Gastroesophageal sphincter (tissue), 4 donors: Measurements from ENCODE around the gene FAM89A. TPM values are rescaled to one million over a fixed set of nuclear protein-coding genes. Genes with fewer than 3 reads are reported as not detected.

Experiments used
- ATAC-seq: fragments of 150-250 bp; one replicate; pipeline ENCODE4 v1.9.1; 2016; ENCODE audit warnings: mild to moderate bottlenecking, moderate library complexity
- H3K27ac ChIP-seq, 4 donors: fragments of 200-600 bp; sonication (generic) in 3 of 4; 1 replicate in 3 of 4; 2 replicates in 1 of 4; pipeline ENCODE4 v1.5.1; 2016 to 2019
- H3K27me3 ChIP-seq: fragments of 200-600 bp; sonication (generic); one replicate; pipeline ENCODE4 v1.5.1; 2019
- H3K36me3 ChIP-seq, 2 donors: fragments of 200-600 bp; sonication (generic); one replicate each; pipeline ENCODE4 v1.5.1; 2019; ENCODE audit warnings: control low read depth in 1 of 2
- H3K4me1 ChIP-seq, 3 donors: fragments of 200-600 bp; sonication (generic); 1 replicate in 2 of 3; 2 replicates in 1 of 3; pipeline ENCODE4 v1.5.1; 2016 to 2019; ENCODE audit warnings: control low read depth in 2 of 3
- H3K4me3 ChIP-seq, 2 donors: fragments of 200-600 bp; sonication (generic); one replicate each; pipeline ENCODE4 v1.5.1; 2019; ENCODE audit warnings: mild to moderate bottlenecking in 1 of 2, moderate library complexity in 1 of 2
- H3K9me3 ChIP-seq, 3 donors: fragments of 200-600 bp; sonication (generic); one replicate each; pipeline ENCODE4 v1.5.1; 2017 to 2019; ENCODE audit warnings: control low read depth in 2 of 3
- CTCF ChIP-seq, 4 experiments: fragments of 200-600 bp in 2 of 4; fragments of 450-650 bp in 2 of 4; sonication (generic) in 1 of 4; IDR thresholded peaks; one replicate each; pipeline ENCODE4 v1.5.1; 2017 to 2019; ENCODE audit warnings: antibody characterized with exemption in 4 of 4, mild to moderate bottlenecking in 2 of 4, moderate library complexity in 2 of 4
- EP300 ChIP-seq: sonication (generic); formaldehyde crosslinking; IDR thresholded peaks from one replicate; pipeline ENCODE4 v1.6.1; 2017; ENCODE audit warnings: antibody characterized with exemption, mild to moderate bottlenecking
- POLR2A ChIP-seq, 2 donors: fragments of 450-650 bp; IDR thresholded peaks; one replicate each; pipeline ENCODE4 v1.6.1; 2017; ENCODE audit warnings: antibody characterized with exemption in 2 of 2, mild to moderate bottlenecking in 2 of 2, moderate library complexity in 1 of 2
- POLR2AphosphoS5 ChIP-seq: sonication (generic); formaldehyde crosslinking; IDR thresholded peaks from one replicate; pipeline ENCODE4 v1.6.1; 2017; ENCODE audit warnings: antibody characterized with exemption
- WGBS, 2 donors: methylation state at CpG; one replicate each; pipeline ENCODE4 v1.1.5; 2018; ENCODE audit warnings: low coverage in 1 of 2; 5-methylcytosine and 5-hydroxymethylcytosine counted together
- total RNA-seq, 4 donors: library from RNA; depleted of rRNA; stranded (reverse); fragments of >200 nt; gene quantifications; one replicate each; pipeline ENCODE4 v1.1.0, GENCODE V29; 2016

Gene FAM89A
- total RNA-seq, 4 donors from 2014 or later = 2.5 to 11.6 (median 7.7) TPM

GRCh38 chr1:230975636-230976035, 64.4 kb downstream of the FAM89A start:
- WGBS, 2 donors = 90% methylated on average over 2 of the region's 3 CpGs; no CpG with 5 or more reads in 1 of the 2 donors
- no peaks in the 10 kb centered on the region for H3K9me3 ChIP-seq
- H3K27me3 ChIP-seq = no peaks in the 10 kb centered on the region
- H3K4me1 ChIP-seq = peaks cover 0 to 32% (median 0%) of the 10 kb centered on the region in 3 donors
- no peak for ATAC-seq
- no peak overlapping the region for H3K27ac ChIP-seq
- no peak overlapping the region for H3K4me3 ChIP-seq
- no peak for TF ChIP-seq CTCF (IDR thresholded peaks at IDR 0.05)
- no peak for TF ChIP-seq POLR2A (IDR thresholded peaks at IDR 0.05)
- peaks cover 0 to 10% of the 10 kb centered on the region in 2 donors for H3K36me3 ChIP-seq

- no peak for TF ChIP-seq POLR2A (IDR thresholded peaks at IDR 0.05)
- TF ChIP-seq POLR2AphosphoS5 = no peak
- TF ChIP-seq EP300 = no peak
- TF ChIP-seq CTCF (IDR thresholded peaks at IDR 0.05) = no peak
- WGBS, 2 donors = 100% methylated on average over 1 of the region's 1 CpG; no CpG with 5 or more reads in 1 of the 2 donors
- H3K4me1 ChIP-seq = peaks cover 0 to 14% (median 0%) of the 10 kb centered on the region in 3 donors
- peaks cover 0 to 9% of the 10 kb centered on the region in 2 donors for H3K36me3 ChIP-seq
- H3K9me3 ChIP-seq = no peaks in the 10 kb centered on the region
- no peaks in the 10 kb centered on the region for H3K27me3 ChIP-seq
- H3K27ac ChIP-seq = no peak overlapping the region
- no peak overlapping the region for H3K4me3 ChIP-seq
- ATAC-seq = no peak
These were observed 67.2 kb downstream of the FAM89A start for GRCh38 chr1:230972855-230973271.

- peaks cover 0 to 3% (median 0%) of the 10 kb centered on the region in 3 donors for H3K4me1 ChIP-seq
- no peak for ATAC-seq
- no peak overlapping the region for H3K4me3 ChIP-seq
- H3K27me3 ChIP-seq = no peaks in the 10 kb centered on the region
- peaks cover 0 to 9% of the 10 kb centered on the region in 2 donors for H3K36me3 ChIP-seq
- no peak overlapping the region for H3K27ac ChIP-seq
- no peaks in the 10 kb centered on the region for H3K9me3 ChIP-seq
- TF ChIP-seq POLR2A (IDR thresholded peaks at IDR 0.05) = no peak
- TF ChIP-seq EP300 = no peak
- no peak for TF ChIP-seq POLR2AphosphoS5
- TF ChIP-seq CTCF (IDR thresholded peaks at IDR 0.05) = no peak
These were observed 68.3 kb downstream of the FAM89A start for GRCh38 chr1:230971771-230972170.

GRCh38 chr1:230970432-230970831, 69.6 kb downstream of the FAM89A start:
- H3K27me3 ChIP-seq = no peaks in the 10 kb centered on the region
- H3K36me3 ChIP-seq = no peaks in the 10 kb centered on the region
- H3K4me3 ChIP-seq = no peak overlapping the region
- no peaks in the 10 kb centered on the region for H3K4me1 ChIP-seq
- no peak overlapping the region for H3K27ac ChIP-seq
- ATAC-seq = no peak
- no peaks in the 10 kb centered on the region for H3K9me3 ChIP-seq
- WGBS, 2 donors = 97 to 100% methylated on average over 1 to 3 of the region's 5 CpGs
- TF ChIP-seq EP300 (no peak), POLR2AphosphoS5 (no peak), POLR2A (IDR thresholded peaks at IDR 0.05) (no peak), CTCF (IDR thresholded peaks at IDR 0.05) (no peak)

Other genes starting within 250 kb of the FAM89A start
- gene C1orf198, start 171.7 kb downstream of the FAM89A start, total RNA-seq = 100 to 1,000 TPM; 115 to 219 (median 172) TPM
- 10 to 100 TPM in 3 of 4 donors, 1 to 10 TPM in 1; 9.6 to 24.4 (median 13.7) TPM for gene TTC13, start 61.4 kb downstream of the FAM89A start, total RNA-seq
- gene ARV1, start 61.2 kb downstream of the FAM89A start, total RNA-seq = 10 to 100 TPM; 10.5 to 37.4 (median 20.5) TPM
- under 1 TPM in 2 of 4 donors, not detected in 2; 0.04 to 0.13 TPM for gene TRIM67, start 121.8 kb upstream of the FAM89A start, total RNA-seq
- gene GNPAT, start 201.0 kb upstream of the FAM89A start, total RNA-seq = 10 to 100 TPM; 43.8 to 74.5 (median 57.7) TPM